Mesothelial cell of epicardium (in vitro differentiated cells): Measurements from ENCODE around the gene DENND5B. TPM values are rescaled to one million over a fixed set of nuclear protein-coding genes. Genes with fewer than 3 reads are reported as not detected.
A peak's percentile ranks its signal among the peaks of the same experiment; 100 is the strongest.

Experiments
- DNase-seq, 2 experiments: peaks; one replicate each; pipeline ENCODE4 v3.0.0; 2021; ENCODE audit warnings: low spot score in 2 of 2; ENCODE audit not compliant: unreplicated experiment in 2 of 2
- H3K27ac Mint-ChIP-seq: 2 replicates; pipeline ENCODE4 v1.8.0; 2021; ENCODE audit warnings: mixed read lengths
- H3K27me3 Mint-ChIP-seq: 2 replicates; pipeline ENCODE4 v1.8.0; 2021; ENCODE audit warnings: low read depth, mixed read lengths
- H3K36me3 Mint-ChIP-seq: 2 replicates; pipeline ENCODE4 v1.8.0; 2021; ENCODE audit warnings: mixed read lengths
- H3K4me1 Mint-ChIP-seq: 2 replicates; pipeline ENCODE4 v1.8.0; 2021; ENCODE audit warnings: mixed read lengths
- H3K4me3 Mint-ChIP-seq: 2 replicates; pipeline ENCODE4 v1.8.0; 2021; ENCODE audit warnings: mild to moderate bottlenecking, moderate library complexity, mixed read lengths
- H3K9me3 Mint-ChIP-seq: 2 replicates; pipeline ENCODE4 v1.8.0; 2021; ENCODE audit warnings: mixed read lengths
- total RNA-seq: library from RNA; stranded (reverse); gene quantifications from 3 replicates; pipeline ENCODE4 v1.2.1, GENCODE V29; 2021
- TF ChIP-seq, protein P1 (sequence below): fragments of 200-600 bp; sonication (generic); IDR thresholded peaks from one replicate; pipeline ENCODE4 v1.5.0; 2021; ENCODE audit warnings: antibody characterized with exemption; ENCODE audit not compliant: unreplicated experiment

DENND5B gene
- total RNA-seq, 1 donor from 2014 or later = 27.1 TPM

- Mint-ChIP-seq H3K27me3 (no peaks in the 10 kb centered on the region), H3K27ac (no peak overlapping the region), H3K4me1 (peaks cover 4% of the 10 kb centered on the region), H3K36me3 (peaks cover 16% of the 10 kb centered on the region), H3K4me3 (no peak overlapping the region), H3K9me3 (no peaks in the 10 kb centered on the region)
- no peak for DNase-seq
- TF ChIP-seq, protein P1, sequence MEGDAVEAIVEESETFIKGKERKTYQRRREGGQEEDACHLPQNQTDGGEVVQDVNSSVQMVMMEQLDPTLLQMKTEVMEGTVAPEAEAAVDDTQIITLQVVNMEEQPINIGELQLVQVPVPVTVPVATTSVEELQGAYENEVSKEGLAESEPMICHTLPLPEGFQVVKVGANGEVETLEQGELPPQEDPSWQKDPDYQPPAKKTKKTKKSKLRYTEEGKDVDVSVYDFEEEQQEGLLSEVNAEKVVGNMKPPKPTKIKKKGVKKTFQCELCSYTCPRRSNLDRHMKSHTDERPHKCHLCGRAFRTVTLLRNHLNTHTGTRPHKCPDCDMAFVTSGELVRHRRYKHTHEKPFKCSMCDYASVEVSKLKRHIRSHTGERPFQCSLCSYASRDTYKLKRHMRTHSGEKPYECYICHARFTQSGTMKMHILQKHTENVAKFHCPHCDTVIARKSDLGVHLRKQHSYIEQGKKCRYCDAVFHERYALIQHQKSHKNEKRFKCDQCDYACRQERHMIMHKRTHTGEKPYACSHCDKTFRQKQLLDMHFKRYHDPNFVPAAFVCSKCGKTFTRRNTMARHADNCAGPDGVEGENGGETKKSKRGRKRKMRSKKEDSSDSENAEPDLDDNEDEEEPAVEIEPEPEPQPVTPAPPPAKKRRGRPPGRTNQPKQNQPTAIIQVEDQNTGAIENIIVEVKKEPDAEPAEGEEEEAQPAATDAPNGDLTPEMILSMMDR = no peak
Measured at GRCh38 chr12:31460024-31460423, 130.9 kb downstream of the DENND5B start.

- H3K4me3 Mint-ChIP-seq = no peak overlapping the region
- H3K27me3 Mint-ChIP-seq = no peaks in the 10 kb centered on the region
- peaks cover 19% of the 10 kb centered on the region for H3K36me3 Mint-ChIP-seq
- DNase-seq = no peak
- H3K4me1 Mint-ChIP-seq = peaks cover 4% of the 10 kb centered on the region
- H3K27ac Mint-ChIP-seq = peak overlapping the region; percentile 1
- H3K9me3 Mint-ChIP-seq = no peaks in the 10 kb centered on the region
- TF ChIP-seq, protein P1 = no peak
Measured at GRCh38 chr12:31456562-31456961, 134.4 kb downstream of the DENND5B start.

DNA sequence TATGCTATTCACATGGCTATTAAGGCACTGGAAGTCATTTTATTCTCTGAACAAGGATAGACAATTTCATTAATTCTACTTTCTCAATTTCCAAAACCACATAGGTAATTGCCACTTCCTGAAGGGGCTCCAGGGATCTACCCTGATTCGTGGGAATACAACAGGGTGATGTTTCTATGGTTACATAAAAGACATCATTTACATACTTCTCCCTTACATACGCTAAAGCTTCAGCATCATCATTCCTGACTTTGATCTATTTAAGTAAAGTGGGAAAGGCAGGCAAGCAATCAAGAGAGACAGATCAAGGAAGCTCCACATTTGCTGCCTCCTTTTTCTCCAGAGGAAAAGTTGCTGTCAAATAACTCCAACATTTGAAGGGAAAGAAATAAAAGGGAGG, 146.2 kb downstream of the DENND5B start:
- no peak overlapping the region for H3K27ac Mint-ChIP-seq
- H3K36me3 Mint-ChIP-seq = peaks cover 12% of the 10 kb centered on the region
- H3K27me3 Mint-ChIP-seq = no peaks in the 10 kb centered on the region

DNA sequence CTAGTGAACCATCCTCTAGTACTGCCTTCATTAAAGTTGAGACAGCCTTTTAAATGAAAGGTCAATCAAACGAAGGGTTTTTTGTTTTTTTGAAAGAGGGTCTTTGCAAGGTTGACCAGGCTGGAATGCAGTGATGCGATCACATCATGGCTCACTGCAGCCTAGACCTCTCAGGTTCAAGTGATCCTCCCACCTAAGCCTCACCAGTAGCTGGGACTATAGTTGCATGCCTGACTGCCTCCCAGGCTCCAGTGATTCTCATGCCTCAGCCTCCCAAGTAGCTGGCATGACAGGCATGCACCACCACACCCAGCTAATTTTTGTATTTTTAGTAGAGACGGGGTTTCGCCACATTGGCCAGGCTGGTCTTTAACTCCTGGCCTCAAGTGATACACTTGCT, 150.3 kb downstream of the DENND5B start:
- Mint-ChIP-seq H3K36me3 (peaks cover 4% of the 10 kb centered on the region), H3K27me3 (no peaks in the 10 kb centered on the region), H3K4me3 (no peak overlapping the region), H3K27ac (no peak overlapping the region), H3K9me3 (no peaks in the 10 kb centered on the region), H3K4me1 (no peaks in the 10 kb centered on the region)
- TF ChIP-seq, protein P1 = no peak
- DNase-seq = no peak

More for the DNA sequence above, 146.2 kb downstream of the DENND5B start:
- DNase-seq = no peak
- Mint-ChIP-seq H3K4me1 (no peaks in the 10 kb centered on the region), H3K4me3 (no peak overlapping the region), H3K9me3 (no peaks in the 10 kb centered on the region)
- TF ChIP-seq, protein P1 = no peak

DNA sequence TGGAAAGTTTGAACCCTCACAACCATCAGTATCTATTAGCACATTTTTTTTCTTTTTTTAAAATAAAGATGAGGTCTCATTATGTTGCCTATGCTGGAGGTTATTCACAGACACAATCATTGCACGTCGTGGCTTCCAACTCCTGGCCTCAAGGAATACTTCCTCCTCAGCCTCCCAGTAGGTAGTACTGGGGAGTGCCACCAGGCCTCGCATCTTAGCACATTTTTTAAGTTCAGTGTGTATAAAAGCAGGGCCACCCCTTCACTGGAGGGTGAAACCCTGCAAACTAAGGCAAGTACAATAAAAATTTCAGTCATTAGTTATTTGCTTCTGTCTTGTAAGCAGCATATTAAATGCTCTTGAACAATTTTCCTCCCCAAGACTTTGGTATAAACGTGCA, 150.8 kb downstream of the DENND5B start:
- no peak for DNase-seq
- Mint-ChIP-seq H3K4me3 (no peak overlapping the region), H3K27ac (no peak overlapping the region), H3K27me3 (no peaks in the 10 kb centered on the region), H3K36me3 (peaks cover 4% of the 10 kb centered on the region), H3K4me1 (no peaks in the 10 kb centered on the region), H3K9me3 (no peaks in the 10 kb centered on the region)
- TF ChIP-seq, protein P1 = no peak

- H3K27me3 Mint-ChIP-seq = no peaks in the 10 kb centered on the region
- H3K4me3 Mint-ChIP-seq = no peak overlapping the region
- peaks cover 11% of the 10 kb centered on the region for H3K4me1 Mint-ChIP-seq
- H3K9me3 Mint-ChIP-seq = no peaks in the 10 kb centered on the region
- no peak for DNase-seq
- no peaks in the 10 kb centered on the region for H3K36me3 Mint-ChIP-seq
- peak overlapping the region; percentile 19 for H3K27ac Mint-ChIP-seq
- TF ChIP-seq, protein P1 = no peak
Measured at GRCh38 chr12:31431721-31432240, 159.2 kb downstream of the DENND5B start.
